ENCODE data around the gene AGER.

The AGER gene

GRCh38 chr6:32218167-32218566, 34.1 kb upstream of the AGER start:
- H3K4me3 ChIP-seq (ENCODE audit: low read depth, low read length): no peak overlapping the region
- TF ChIP-seq CTCF (IDR thresholded peaks at IDR 0.05; ENCODE audit: borderline replicate concordance, insufficient read depth, low read depth, low read length): no peak

- no peak overlapping the region for H3K4me3 ChIP-seq (ENCODE audit: low read depth, low read length)
- no peak for TF ChIP-seq CTCF (IDR thresholded peaks at IDR 0.05; ENCODE audit: borderline replicate concordance, insufficient read depth, low read depth, low read length)
Measured at GRCh38 chr6:32216998-32217397, 32.9 kb upstream of the AGER start.

- no peak for TF ChIP-seq CTCF (IDR thresholded peaks at IDR 0.05; ENCODE audit: borderline replicate concordance, insufficient read depth, low read depth, low read length)
Measured at GRCh38 chr6:32216285-32216684, 32.2 kb upstream of the AGER start.

GRCh38 chr6:32215617-32216016, 31.6 kb upstream of the AGER start:
- H3K4me3 ChIP-seq (ENCODE audit: low read depth, low read length): no peak overlapping the region
- no peak for TF ChIP-seq CTCF (IDR thresholded peaks at IDR 0.05; ENCODE audit: borderline replicate concordance, insufficient read depth, low read depth, low read length)

More at GRCh38 chr6:32216285-32216684, 32.2 kb upstream of the AGER start:
- H3K4me3 ChIP-seq (ENCODE audit: low read depth, low read length): no peak overlapping the region

GRCh38 chr6:32214126-32214525, 30.1 kb upstream of the AGER start:
- no peak for TF ChIP-seq CTCF (IDR thresholded peaks at IDR 0.05; ENCODE audit: borderline replicate concordance, insufficient read depth, low read depth, low read length)

GRCh38 chr6:32213649-32214048, 29.6 kb upstream of the AGER start:
- H3K4me3 ChIP-seq (ENCODE audit: low read depth, low read length): no peak overlapping the region

More at GRCh38 chr6:32214126-32214525, 30.1 kb upstream of the AGER start:
- no peak overlapping the region for H3K4me3 ChIP-seq (ENCODE audit: low read depth, low read length)

More at GRCh38 chr6:32213649-32214048, 29.6 kb upstream of the AGER start:
- no peak for TF ChIP-seq CTCF (IDR thresholded peaks at IDR 0.05; ENCODE audit: borderline replicate concordance, insufficient read depth, low read depth, low read length)

Data from GM12875 (cell line).